NCI-H1048 (cell line): Measurements from ENCODE around the gene GLB1L3.
"Not testable (repeated sequence)": the region's sequence is repeated elsewhere in the genome, so short reads cannot be mapped to it uniquely, and the experiment has no call there.

Experiments used
- DNase-seq: peaks from one replicate; lab custom pipeline; 2025; lab: John Stamatoyannopoulos, UW

GLB1L3 gene

GRCh38 chr11:134250675-134251074 is 25.5 kb upstream of the GLB1L3 start:
- DNase-seq, result no peak

DNA sequence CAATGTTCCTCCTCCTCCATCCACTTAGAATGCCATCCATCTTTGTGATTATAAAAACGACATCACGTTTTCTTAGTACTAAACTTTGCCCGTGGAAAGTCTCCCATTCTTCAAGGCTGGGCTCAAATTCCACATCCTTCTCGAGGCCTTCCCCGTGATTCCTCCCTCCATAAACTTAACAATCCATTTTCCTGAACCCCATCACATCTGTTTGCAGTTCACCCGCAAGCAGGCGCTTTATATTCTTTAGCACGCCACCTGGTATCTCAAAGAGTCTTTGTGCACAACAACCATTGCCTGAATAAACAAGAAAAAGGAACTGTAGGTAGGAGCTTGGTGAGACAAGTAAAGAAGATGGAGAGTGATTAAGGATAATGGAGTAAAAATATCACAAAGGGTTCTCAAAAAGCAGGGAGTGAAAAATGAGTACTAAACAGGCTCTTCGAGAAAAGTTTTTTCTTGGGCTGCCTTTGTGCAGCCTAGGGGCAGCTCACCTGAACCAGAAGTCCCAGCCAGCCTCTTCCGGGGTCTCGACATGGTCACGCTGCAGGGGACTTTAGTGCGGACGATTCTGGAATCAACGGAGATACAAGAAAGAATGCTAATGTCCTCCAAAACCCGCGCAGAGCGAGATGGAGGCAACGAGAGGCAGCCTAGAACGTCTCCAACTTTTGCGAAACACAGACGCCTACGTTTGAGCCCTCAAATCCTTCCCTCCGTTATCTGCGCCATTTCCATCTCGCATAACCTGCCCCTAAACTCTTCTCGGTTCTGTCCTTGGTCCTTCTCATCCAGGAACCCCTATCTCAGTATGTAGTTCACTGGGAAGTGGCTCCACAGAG is 23.6 kb upstream of the GLB1L3 start:
- no peak for DNase-seq

DNA sequence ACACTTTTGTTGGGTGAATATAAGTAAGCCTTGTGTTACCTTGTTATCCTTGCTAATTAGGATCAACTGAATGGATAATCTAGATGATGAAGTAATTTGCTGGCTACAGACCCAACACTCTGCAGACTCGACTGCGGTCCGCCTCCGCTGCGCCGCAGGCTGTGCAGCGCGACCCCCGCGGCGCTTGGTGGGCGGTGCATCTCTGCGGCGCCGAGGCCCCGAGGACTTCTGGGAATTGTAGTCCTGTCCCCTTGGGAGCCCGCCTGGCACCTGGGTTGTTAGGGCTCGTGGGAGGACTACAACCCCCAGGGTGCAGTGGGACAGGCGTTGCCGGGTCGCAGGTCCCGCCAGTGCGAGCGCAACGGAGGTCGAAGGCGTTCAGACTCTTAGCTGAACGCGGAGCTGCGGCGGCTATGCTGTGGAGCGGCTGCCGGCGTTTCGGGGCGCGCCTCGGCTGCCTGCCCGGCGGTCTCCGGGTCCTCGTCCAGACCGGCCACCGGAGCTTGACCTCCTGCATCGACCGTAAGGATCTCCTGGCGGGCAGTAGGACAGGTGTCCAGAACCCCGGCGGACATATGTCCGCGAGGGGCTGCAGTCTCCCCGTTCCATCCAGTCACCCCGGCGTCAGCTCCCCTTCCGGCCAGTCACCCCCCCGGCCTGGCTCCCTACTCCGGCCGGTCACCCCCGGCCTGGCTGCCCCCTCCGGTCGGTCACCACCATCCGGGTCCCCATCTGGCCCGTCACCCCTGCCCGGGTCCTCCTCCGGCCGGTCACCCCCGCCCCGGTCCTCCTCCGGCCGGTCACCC is 22.8 kb upstream of the GLB1L3 start, which contains the start of the genes ACAD8 and THYN1:
ACAD8 (plus strand) TSS at position 381 of the 806 bp plus-strand sequence; CDS start at position 414, 33 bp downstream.
THYN1 (minus strand) TSS at position 165 of the 806 bp plus-strand sequence. CDS start 470 bp downstream, outside the sequence.
- DNase-seq, result peak; percentile 94

- DNase-seq, result no peak
These were observed 21.6 kb upstream of the GLB1L3 start for GRCh38 chr11:134254433-134255183.

GRCh38 chr11:134255184-134255561 is 21.0 kb upstream of the GLB1L3 start:
- not testable (repeated sequence) for DNase-seq

DNA sequence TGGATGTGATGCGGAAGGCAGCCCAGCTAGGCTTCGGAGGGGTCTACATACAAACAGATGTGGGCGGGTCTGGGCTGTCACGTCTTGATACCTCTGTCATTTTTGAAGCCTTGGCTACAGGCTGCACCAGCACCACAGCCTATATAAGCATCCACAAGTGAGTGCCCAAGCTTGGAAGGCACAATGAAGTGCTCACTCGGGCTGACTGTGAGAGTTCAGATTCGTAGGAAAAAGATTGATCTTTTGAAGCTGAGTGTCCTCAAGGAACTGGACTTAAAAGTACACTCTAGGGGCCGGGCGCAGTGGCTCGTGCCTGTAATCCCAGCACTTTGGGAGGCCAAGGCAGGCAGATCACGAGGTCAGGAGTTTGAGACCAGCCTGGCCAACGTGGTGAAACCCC is 19.1 kb upstream of the GLB1L3 start:
- DNase-seq, result no peak

- no peak for DNase-seq
These were observed 17.6 kb upstream of the GLB1L3 start for GRCh38 chr11:134258577-134258976.

GRCh38 chr11:134260503-134260902 is 15.7 kb upstream of the GLB1L3 start:
- DNase-seq, result no peak

GRCh38 chr11:134260983-134261382 is 15.2 kb upstream of the GLB1L3 start:
- no peak for DNase-seq

DNA sequence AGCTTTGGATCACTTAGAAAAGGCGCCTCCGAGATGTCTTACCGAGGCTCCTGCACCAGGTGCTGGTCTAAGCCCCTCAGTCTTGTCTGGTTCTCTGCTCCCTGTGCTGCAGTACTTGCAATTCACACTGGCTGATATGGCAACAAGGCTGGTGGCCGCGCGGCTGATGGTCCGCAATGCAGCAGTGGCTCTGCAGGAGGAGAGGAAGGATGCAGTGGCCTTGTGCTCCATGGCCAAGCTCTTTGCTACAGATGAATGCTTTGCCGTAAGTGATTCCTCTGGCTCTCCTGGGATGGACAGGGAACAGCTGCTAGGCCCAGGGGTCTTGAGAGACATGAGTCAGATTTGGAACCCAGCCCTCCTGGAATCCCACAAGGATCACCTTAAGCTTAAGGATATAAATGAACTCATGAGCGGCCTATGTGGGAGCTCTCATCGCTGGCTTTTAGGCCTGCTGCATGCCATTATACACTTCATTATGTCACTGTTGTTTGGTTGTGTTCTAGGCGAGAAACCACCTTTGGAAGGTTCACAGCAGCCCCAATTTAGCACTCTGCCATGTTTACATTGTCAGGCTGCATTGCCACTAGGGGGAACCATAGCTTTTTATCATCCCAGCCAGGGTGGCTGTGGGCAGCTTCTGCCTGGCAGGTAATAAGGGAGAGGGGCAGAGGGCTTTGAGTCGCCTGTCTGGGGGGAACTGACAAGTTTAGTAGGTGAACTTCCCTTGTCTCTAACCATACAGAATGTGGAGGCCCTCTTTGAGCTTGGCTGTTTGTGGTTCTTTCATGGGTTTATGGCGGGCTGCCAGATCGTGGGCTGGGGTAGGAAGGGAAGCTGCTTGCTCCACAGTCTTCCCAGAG is 14.3 kb upstream of the GLB1L3 start:
- no peak for DNase-seq

GRCh38 chr11:134264966-134265764 is 11.0 kb upstream of the GLB1L3 start:
- no peak for DNase-seq

DNA sequence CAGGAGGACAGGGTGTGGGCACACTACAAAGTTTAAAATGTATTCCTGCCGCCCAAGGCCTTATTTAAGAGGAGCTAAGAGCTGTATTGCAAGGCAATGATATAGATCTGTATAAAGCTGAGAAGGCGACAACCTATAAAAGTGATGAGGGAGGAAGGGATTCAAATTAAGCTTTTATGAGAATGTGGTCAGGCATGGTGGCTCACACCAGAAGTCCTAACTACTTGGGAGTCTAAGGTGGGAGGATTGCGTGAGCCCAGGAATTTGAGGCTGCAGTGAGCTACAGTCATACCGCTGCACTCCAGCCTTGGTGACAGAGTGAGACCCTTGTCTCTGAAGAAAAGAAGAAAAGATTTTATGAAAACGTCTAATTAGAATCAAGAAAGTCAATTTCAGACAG is 9.7 kb upstream of the GLB1L3 start:
- DNase-seq, result no peak

DNA sequence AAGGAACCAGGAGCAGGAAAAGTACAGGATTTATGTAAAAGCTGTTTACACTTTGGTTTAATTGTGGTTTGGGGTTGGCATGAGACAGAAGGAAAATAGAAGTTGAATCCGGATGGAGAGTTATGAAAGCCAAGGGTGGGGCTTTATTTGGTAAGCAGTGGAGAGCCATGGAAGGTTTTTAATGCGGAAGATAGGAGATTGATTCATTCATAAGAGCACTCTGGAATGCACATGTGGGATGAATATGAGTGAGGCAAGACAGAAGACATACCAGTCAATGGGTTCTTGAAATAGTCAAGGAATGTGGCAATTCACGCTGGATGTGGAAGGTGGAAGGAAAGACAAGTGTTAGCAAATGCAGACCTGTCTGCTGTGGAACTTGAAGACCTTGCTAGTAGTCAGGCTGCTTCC is 9.3 kb upstream of the GLB1L3 start:
- DNase-seq, result no peak

DNA sequence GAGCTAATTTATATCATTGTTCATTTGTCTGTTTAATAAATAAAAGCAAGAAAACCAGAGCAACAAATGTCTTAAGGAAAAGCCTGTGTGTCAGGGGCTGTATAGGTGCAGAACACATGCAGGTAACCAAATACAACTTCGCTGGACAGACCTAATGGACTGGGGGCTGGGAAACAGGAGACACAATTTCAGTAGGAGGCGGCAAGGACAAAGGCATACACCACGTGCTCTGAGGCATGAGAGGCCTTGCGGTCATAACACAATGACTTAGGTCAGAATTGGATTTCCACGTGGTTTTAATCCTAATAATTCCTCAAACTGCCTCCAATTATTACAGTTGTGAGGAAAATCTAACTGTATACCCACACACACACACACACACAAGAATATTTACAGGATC is 8.7 kb upstream of the GLB1L3 start:
- no peak for DNase-seq

DNA sequence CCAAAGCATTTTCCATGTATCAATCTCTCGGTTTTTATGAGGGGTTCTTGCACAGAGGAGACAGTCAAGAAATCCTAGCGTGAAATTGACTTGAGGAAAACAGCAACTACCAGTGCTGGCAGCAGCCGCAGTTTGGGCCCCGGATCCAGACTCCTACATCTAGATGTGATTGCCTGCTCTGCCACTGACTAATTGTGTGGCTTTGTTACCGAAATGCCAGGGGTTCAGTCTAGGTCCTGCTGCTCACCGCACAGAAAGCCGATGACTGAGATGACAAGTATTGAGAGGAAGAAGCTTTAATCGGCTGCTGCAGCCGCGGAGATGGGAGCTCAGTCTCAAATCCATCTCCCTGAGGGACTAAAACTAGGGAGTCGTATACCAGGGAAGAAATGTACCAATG is 8.2 kb upstream of the GLB1L3 start:
- no peak for DNase-seq

GRCh38 chr11:134270250-134270714 is 5.9 kb upstream of the GLB1L3 start:
- DNase-seq, result no peak

DNA sequence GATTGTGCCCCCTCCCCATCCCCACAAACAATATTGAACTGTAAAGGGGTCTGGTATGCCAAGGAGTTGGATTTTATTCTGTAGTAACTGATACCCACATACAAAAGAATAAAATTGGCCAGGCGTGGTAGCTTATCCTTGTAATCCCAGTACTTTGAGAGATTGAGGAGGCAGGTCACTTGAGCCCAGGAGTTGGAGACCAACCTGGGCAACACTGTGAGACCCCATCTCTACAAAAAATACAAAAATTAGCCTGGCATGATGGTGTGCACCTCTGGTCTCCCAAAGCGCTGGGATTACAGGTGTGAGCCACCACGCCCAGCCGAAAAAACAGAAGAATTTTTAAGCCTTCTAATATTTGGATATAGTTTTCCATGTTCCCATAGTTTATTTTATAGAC is 4.2 kb upstream of the GLB1L3 start:
- DNase-seq, result no peak

DNA sequence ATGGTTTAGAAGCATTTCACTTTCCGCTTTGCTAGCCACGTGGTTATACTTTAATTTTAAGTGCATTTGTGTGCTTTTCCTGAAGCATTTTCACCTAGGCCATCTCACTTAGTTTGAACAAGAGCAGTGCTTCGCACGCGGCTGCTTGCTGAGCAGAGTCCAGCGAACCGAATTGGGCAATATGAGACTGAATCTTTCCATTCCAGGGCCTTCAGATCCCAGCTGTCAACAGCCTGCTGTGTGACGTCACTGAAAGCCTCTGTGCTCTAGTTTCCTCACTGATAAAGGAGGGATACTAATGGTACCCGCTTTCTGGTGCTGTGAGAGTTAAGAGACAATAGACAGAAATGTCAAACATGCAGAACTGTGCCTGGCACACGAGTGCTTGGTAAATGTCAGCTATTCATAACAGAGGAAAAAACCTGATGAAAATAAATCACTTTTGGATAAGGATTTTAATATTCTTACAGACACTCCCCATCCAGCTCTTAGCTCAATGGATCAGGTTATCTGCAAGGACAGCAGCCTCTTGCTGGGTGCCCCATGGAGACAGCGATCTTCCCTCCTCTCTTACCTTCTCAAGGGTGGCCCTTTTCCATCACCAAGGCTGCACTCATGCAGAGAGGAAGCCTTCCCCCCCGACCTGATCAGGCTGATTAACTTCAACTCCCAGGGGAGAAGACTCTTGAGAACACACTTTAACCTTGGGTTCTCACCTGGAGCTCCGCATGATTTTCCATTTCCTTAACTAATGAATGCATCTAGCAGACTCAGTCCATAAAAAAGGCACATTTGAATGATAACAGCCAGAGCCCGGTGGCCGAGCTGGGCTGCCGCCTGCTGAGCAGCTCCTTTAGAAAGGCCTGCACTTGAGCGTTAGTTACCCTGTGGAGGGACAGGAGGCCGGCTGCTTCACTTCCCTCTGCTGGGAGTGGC is 3.5 kb upstream of the GLB1L3 start:
- no peak for DNase-seq

- no peak for DNase-seq
These were observed 2.9 kb upstream of the GLB1L3 start for GRCh38 chr11:134273317-134273712.
